ENCODE measurements around the gene CALN1.
"Not testable (repeated sequence)": the region's sequence is repeated elsewhere in the genome, so short reads cannot be mapped to it uniquely, and the experiment has no call there.

CALN1 gene

DNA sequence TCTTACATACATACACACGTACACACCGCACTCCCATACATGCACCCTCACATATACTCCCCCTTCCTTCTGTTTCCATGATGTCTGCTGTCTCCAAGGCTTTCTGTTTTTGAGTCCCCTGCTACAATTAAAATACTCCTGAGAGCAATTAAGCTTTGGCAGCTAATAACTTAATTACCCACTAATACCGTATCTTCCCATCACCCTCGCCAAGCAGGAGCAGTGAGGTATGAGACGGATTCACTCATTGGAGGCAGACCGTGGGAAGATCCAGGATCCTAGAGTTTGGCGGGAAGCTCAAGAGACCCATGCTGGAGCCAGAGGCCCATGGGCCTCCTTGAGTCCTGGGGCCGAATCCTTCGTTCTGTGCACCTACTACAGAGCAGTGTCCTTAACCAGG is 1.7 kb upstream of the CALN1 start:
- in situ Hi-C loops (cut with HindIII; ENCODE audit: low pct_ligation_motif_present, low pct_unique_long_range_greater_than_20kb, low sequenced_read_pairs) = no loop called here
- DNase-seq = no peak

GRCh38 chr7:72413290-72413689 is 1.2 kb upstream of the CALN1 start:
- in situ Hi-C loops (cut with HindIII; ENCODE audit: low pct_ligation_motif_present, low pct_unique_long_range_greater_than_20kb, low sequenced_read_pairs) = no loop called here
- DNase-seq = no peak

DNA sequence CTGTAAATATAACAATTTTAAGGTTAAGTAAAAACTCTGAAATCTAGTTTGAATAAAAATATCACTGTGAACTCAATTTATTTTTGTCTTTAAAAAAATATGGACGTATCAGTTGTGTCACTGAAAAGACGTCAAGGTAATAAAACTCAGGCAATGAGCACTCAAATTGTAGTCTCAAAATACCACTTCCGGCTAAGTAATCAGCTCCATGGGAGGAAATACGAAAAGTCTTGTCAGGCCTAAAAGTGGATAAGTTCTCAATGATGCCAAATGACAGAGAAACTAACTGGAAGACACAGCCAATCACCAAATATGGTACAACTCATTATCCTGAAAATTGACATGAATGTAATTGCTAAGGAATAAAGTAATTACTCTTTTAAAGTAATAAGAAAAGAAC is 719 bp downstream of the CALN1 start:
- DNase-seq = no peak
- in situ Hi-C loops (cut with HindIII; ENCODE audit: low pct_ligation_motif_present, low pct_unique_long_range_greater_than_20kb, low sequenced_read_pairs) = no loop called here

- in situ Hi-C loops (cut with HindIII; ENCODE audit: low pct_ligation_motif_present, low pct_unique_long_range_greater_than_20kb, low sequenced_read_pairs) = no loop called here
- DNase-seq = no peak
These were observed 2.5 kb downstream of the CALN1 start for GRCh38 chr7:72409638-72410015.

DNA sequence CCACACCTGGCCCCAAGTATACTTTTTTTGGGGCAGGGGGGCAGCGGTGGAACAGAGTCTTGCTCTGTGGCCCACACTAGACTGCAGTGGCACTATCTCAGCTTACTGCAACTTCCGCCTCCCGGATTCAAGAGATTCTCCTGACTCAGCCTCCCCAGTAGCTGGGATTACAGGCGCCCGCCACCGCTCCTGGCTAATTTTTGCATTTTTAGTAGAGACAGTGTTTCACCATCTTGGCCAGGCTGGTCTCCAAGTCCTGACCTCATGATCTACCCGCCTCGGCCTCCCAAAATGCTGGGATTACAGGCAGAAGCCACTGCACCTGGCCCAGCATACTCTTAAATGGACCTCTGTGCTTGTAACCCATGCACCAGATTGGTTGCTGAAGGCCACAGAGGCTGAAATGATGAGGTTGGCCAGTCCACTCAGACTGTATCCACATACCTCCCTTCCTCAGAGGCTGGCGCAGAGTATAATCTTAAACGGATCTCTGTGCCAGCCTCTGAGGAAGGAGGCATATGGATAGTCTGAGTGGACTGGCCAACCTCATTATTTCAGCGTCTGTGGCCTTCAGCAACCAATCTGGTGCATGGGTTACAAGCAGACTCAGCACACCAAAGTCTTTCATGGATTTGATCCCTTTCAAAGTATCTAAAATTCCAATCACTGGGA is 3.0 kb downstream of the CALN1 start:
- no peak for DNase-seq
- in situ Hi-C loops (cut with HindIII; ENCODE audit: low pct_ligation_motif_present, low pct_unique_long_range_greater_than_20kb, low sequenced_read_pairs) = no loop called here

GRCh38 chr7:72406820-72407403 is 5.2 kb downstream of the CALN1 start:
- DNase-seq = no peak
- in situ Hi-C loops (cut with HindIII; ENCODE audit: low pct_ligation_motif_present, low pct_unique_long_range_greater_than_20kb, low sequenced_read_pairs) = no loop called here

GRCh38 chr7:72405871-72406270 is 6.3 kb downstream of the CALN1 start:
- in situ Hi-C loops (cut with HindIII; ENCODE audit: low pct_ligation_motif_present, low pct_unique_long_range_greater_than_20kb, low sequenced_read_pairs) = no loop called here
- no peak for DNase-seq

DNA sequence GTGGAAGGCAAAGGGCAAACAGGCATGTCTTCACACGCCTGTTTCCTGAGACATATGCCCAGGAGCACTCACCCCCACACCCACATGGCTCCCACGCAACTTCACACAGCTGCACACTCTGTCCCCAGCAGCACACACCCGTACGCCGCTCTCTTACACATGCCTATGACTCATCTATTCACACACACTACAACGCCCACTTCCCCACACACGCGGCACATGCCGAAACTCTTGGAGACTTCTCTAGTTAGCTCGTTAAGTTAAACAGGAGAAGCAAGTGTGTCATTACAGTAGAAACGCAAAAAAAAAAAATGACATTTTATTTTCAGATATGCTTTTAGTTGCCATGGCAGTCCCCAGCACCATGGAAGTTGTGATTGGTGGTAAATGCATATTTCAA is 6.7 kb downstream of the CALN1 start:
- in situ Hi-C loops (cut with HindIII; ENCODE audit: low pct_ligation_motif_present, low pct_unique_long_range_greater_than_20kb, low sequenced_read_pairs) = no loop called here
- no peak for DNase-seq

GRCh38 chr7:72404743-72405142 is 7.4 kb downstream of the CALN1 start:
- DNase-seq = no peak
- in situ Hi-C loops (cut with HindIII; ENCODE audit: low pct_ligation_motif_present, low pct_unique_long_range_greater_than_20kb, low sequenced_read_pairs) = no loop called here

GRCh38 chr7:72403458-72404076 is 8.6 kb downstream of the CALN1 start:
- in situ Hi-C loops (cut with HindIII; ENCODE audit: low pct_ligation_motif_present, low pct_unique_long_range_greater_than_20kb, low sequenced_read_pairs) = no loop called here
- DNase-seq = no peak

DNA sequence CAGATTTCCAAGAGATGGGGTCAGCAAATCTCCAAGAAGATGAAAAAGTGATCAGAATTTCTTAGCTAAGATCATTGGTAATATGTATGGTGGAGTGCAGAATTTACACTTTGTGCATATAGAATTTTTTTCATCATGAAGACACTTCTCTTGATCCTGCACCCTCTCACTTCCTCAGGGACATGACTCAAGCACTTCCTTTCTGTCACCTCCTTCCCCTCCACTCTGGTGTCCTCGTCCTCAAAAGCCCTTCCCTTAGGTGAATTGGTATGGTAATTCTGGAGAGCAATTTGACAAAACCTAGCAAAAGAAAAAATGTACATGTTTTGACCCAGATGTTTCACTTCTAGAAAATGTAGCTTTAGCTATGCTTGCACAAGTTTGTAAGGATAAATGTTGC is 18.1 kb downstream of the CALN1 start:
- DNase-seq = no peak
- in situ Hi-C loops (cut with HindIII; ENCODE audit: low pct_ligation_motif_present, low pct_unique_long_range_greater_than_20kb, low sequenced_read_pairs) = no loop called here

DNA sequence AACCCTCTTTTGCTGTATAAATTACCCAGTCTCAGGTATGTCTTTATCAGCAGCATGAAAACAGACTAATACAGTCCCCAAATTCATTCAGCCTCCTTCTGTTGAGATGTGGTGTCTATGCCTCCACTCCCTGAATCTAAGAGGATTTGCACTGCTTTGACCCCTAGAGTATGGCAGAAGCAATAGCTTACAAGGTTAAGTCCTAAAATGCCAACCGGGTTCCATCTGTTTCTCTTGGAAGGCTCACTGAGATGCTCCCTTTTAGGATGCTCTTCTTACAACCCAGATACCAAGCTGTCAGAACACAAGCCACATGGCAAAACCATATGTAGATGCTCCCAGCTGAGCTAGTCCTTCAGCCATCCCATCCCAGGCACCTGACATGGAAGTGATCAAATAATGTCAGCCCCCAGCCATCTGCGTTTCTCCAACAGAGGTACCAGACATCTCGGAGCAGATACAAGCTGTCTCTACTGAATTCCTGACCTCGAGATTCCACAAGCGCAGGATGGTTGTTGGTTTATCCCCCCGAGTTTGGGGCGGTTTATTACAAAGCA is 20.2 kb downstream of the CALN1 start:
- no peak for DNase-seq
- in situ Hi-C loops (cut with HindIII; ENCODE audit: low pct_ligation_motif_present, low pct_unique_long_range_greater_than_20kb, low sequenced_read_pairs) = no loop called here

- in situ Hi-C loops (cut with HindIII; ENCODE audit: low pct_ligation_motif_present, low pct_unique_long_range_greater_than_20kb, low sequenced_read_pairs) = no loop called here
- no peak for DNase-seq
These were observed 26.0 kb downstream of the CALN1 start for GRCh38 chr7:72386118-72386517.

DNA sequence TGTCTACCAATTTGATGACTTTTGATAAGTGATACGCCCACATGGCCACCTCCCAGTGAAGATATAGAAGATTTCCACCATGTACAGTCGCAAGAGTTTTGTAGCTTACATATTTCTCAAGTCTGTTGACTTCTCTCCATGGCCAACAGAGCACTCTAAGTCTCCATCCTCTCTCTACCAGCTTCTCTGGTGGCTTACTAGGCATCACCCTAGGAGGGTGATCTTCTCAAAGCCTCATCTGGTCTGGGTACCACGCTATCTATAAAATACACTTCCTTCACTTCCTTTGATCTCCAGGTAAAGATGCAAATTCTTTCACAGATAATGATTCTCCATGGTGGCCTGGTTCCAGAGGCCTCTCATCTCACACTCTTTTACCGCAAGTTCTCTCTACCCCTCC is 49.9 kb downstream of the CALN1 start:
- no peak for DNase-seq
- in situ Hi-C loops (cut with HindIII; ENCODE audit: low pct_ligation_motif_present, low pct_unique_long_range_greater_than_20kb, low sequenced_read_pairs) = no loop called here

DNA sequence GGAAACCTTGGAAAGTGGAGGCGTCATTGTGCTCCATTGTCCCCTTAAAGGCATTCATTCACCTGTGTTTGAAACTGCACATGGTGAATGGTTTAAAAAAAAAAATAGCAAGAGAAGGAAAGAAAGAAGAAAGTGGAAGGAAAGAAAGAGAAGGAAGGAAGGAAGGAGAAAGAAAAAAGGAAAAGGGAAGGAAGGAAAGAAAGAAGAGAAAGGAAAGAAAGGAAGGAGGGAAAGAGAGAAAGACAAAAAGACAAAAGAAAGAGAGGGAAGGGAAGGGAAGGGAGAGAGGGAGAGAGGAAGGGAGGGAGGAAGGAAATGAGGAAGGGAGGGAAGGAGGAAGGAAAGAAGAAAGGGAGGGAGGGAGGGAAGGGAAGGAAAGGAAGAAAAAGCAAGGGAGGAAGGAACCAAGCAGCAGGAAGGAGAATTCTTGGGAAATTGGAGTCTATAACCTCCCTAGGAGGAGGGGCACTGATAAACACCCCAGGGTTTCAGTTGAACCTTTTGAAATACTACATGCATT is 66.9 kb downstream of the CALN1 start:
- DNase-seq = no peak
- in situ Hi-C loops (cut with HindIII; ENCODE audit: low pct_ligation_motif_present, low pct_unique_long_range_greater_than_20kb, low sequenced_read_pairs) = no loop called here

- no peak for DNase-seq
- in situ Hi-C loops (cut with HindIII; ENCODE audit: low pct_ligation_motif_present, low pct_unique_long_range_greater_than_20kb, low sequenced_read_pairs) = no loop called here
These were observed 68.1 kb downstream of the CALN1 start for GRCh38 chr7:72343991-72344390.

DNA sequence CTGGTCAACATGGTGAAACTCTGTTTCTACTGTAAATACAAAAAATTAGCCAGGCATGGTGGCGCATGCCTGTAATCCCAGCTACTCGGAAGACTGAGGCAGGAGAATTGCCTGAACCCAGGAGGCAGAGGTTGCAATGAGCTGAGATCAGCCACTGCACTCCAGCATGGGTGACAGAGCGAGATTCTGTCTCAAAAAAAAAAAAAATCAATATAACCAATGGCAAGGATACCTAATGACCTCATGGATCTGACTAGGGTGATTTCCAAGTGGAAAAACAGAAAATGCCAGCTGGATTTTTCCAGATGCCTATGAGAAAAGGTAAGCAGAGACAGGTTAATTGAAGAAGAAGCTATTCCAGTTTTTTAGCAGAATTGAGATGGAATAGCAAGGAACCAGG is 68.8 kb downstream of the CALN1 start:
- in situ Hi-C loops (cut with HindIII; ENCODE audit: low pct_ligation_motif_present, low pct_unique_long_range_greater_than_20kb, low sequenced_read_pairs); DNase-seq: not testable (repeated sequence)

- no peak for DNase-seq
- in situ Hi-C loops (cut with HindIII; ENCODE audit: low pct_ligation_motif_present, low pct_unique_long_range_greater_than_20kb, low sequenced_read_pairs) = no loop called here
These were observed 74.6 kb downstream of the CALN1 start for GRCh38 chr7:72337390-72338167.

Data from ACHN (cell line).